GM10266 (cell line): ENCODE results near the gene MELTF.

Source experiments
- DNase-seq: peaks from one replicate; pipeline ENCODE4 v3.0.0; 2012; ENCODE audit errors: extremely low spot score
- CTCF ChIP-seq: IDR thresholded peaks from 2 replicates; pipeline ENCODE4 v1.5.1; 2012; ENCODE audit warnings: mild to moderate bottlenecking, low read depth; ENCODE audit not compliant: control insufficient read depth, insufficient read depth; ENCODE audit errors: missing control alignments

Gene MELTF

GRCh38 chr3:197019535-197019934, 10.1 kb downstream of the MELTF start:
- TF ChIP-seq CTCF, result no peak
- no peak for DNase-seq

GRCh38 chr3:197019021-197019420, 10.6 kb downstream of the MELTF start:
- no peak for TF ChIP-seq CTCF
- DNase-seq, result no peak

GRCh38 chr3:197017003-197017402, 12.6 kb downstream of the MELTF start:
- TF ChIP-seq CTCF, result no peak
- DNase-seq, result no peak

GRCh38 chr3:197015790-197016736, 13.6 kb downstream of the MELTF start:
- TF ChIP-seq CTCF, result no peak
- DNase-seq, result no peak

- no peak for TF ChIP-seq CTCF
- DNase-seq, result no peak
These were observed 14.6 kb downstream of the MELTF start for GRCh38 chr3:197014942-197015575.

GRCh38 chr3:197014024-197014423, 15.6 kb downstream of the MELTF start:
- TF ChIP-seq CTCF, result no peak
- DNase-seq, result no peak

GRCh38 chr3:197012540-197012883, 17.1 kb downstream of the MELTF start:
- DNase-seq, result no peak
- no peak for TF ChIP-seq CTCF
